Memory B cell (primary cell): ENCODE measurements around the gene MAPKAPK2.

Experiments used
- ATAC-seq: fragments of 150-1000 bp; cut with Tn5 transposase; 2 replicates; pipeline ENCODE4 v1.10.0; 2021; ENCODE audit warnings: low read depth, mild to moderate bottlenecking, moderate library complexity
- DNase-seq, 2 donors: peaks; one replicate each; pipeline ENCODE4 v3.0.0; 2022; ENCODE audit warnings: low spot score in 2 of 2
- H3K27ac Mint-ChIP-seq: one replicate; pipeline ENCODE4 v1.8.0; 2022; ENCODE audit warnings: mild to moderate bottlenecking, moderate library complexity, mixed read lengths
- H3K27me3 Mint-ChIP-seq: one replicate; pipeline ENCODE4 v1.8.0; 2022; ENCODE audit warnings: mixed read lengths
- H3K36me3 Mint-ChIP-seq: one replicate; pipeline ENCODE4 v1.8.0; 2022; ENCODE audit warnings: mild to moderate bottlenecking, mixed read lengths
- H3K4me1 Mint-ChIP-seq: one replicate; pipeline ENCODE4 v1.8.0; 2022; ENCODE audit warnings: mixed read lengths
- H3K4me3 Mint-ChIP-seq: one replicate; pipeline ENCODE4 v1.8.0; 2022; ENCODE audit warnings: mild to moderate bottlenecking, moderate library complexity, mixed read lengths
- H3K9me3 Mint-ChIP-seq: one replicate; pipeline ENCODE4 v1.8.0; 2022; ENCODE audit warnings: mixed read lengths

MAPKAPK2 gene

DNA sequence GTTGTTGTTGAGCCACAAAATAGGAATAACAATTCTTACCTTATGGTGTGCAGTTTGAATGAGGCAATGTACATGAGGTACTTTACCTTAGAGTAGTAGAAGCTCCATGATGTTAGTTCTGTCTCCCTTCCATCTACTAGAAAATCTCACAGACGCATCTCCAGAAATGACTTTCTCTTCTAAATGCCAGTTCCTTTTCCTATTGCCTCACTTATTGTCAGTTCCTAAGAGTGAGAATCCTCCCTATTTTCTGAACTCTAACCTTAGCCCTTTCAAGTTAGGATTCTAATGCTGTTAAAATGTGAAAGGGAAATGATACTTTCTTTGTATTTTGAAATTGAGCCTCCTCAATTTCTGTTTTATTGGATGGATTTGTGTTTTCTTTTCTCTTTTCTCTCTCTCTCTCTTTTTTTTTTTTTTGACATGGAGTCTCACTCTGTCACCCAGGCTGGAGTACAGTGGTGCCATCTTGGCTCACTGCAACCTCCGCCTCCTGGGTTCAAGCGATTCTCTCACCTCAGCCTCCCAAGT is 18.6 kb upstream of the MAPKAPK2 start:
- Mint-ChIP-seq H3K27me3 (peaks cover 14% of the 10 kb centered on the region), H3K27ac (no peak overlapping the region), H3K9me3 (no peaks in the 10 kb centered on the region), H3K4me1 (peaks cover 12% of the 10 kb centered on the region), H3K36me3 (no peaks in the 10 kb centered on the region), H3K4me3 (no peak overlapping the region)
- no peak for DNase-seq
- ATAC-seq = no peak

DNA sequence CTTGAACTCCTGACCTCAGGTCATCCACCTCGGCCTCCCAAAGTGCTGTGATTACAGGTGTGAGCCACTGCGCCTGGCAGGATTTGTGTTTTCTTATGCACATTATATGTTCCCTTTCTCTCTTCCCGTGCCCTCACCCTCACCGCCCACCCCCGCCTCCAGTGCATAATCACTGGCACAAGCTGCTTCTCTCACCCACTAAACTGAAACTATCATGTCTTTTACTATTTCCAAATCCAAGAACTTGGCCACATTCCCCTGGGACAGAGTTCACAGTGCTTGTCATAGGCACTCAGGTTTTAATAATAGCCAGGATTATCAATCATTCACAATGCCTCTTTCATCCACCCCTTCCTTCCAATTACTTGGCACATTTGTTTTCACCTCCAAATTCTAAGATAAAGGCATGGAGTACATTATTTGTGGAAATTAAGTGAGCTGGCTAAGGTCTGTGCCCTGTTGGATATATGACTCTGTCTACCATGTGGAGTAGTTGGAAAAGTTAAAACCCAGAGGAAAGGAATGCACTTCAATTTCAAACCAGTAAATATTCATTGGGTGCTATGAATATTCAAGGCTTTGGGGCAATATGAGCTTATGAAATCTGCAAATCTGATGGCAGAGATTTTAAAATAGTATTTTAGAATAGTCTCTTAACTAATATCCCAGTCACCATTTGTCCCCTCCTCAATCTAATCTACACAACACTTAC is 17.6 kb upstream of the MAPKAPK2 start:
- peaks cover 12% of the 10 kb centered on the region for H3K4me1 Mint-ChIP-seq
- no peak overlapping the region for H3K27ac Mint-ChIP-seq
- ATAC-seq (no peak), DNase-seq (no peak)
- no peaks in the 10 kb centered on the region for H3K36me3 Mint-ChIP-seq
- peaks cover 12% of the 10 kb centered on the region for H3K27me3 Mint-ChIP-seq
- H3K4me3 Mint-ChIP-seq = no peak overlapping the region
- H3K9me3 Mint-ChIP-seq = no peaks in the 10 kb centered on the region

DNA sequence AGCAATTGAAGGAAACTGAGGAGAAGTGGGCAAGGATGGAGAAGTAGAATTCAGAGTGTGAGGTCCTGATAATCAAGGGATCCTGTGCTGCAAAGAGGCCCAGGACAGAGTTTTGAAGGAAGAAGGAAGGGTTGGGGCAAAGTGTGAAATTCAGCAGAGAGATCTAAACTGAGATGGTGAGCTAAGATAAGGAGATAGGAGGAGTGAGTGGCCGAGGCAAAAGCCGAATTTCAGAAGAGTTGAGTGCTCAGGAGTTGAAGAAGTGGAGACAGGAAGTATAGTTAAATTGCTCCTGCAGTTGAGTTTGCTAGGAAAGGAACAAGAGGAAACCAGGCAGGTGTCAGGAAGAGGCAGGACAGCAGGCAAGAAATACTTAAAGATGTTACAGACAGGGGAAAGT is 16.4 kb upstream of the MAPKAPK2 start:
- DNase-seq (no peak), ATAC-seq (no peak)
- no peaks in the 10 kb centered on the region for H3K9me3 Mint-ChIP-seq
- H3K27ac Mint-ChIP-seq = no peak overlapping the region
- H3K36me3 Mint-ChIP-seq = no peaks in the 10 kb centered on the region
- H3K4me1 Mint-ChIP-seq = peaks cover 11% of the 10 kb centered on the region
- H3K27me3 Mint-ChIP-seq = peaks cover 9% of the 10 kb centered on the region
- H3K4me3 Mint-ChIP-seq = no peak overlapping the region

DNA sequence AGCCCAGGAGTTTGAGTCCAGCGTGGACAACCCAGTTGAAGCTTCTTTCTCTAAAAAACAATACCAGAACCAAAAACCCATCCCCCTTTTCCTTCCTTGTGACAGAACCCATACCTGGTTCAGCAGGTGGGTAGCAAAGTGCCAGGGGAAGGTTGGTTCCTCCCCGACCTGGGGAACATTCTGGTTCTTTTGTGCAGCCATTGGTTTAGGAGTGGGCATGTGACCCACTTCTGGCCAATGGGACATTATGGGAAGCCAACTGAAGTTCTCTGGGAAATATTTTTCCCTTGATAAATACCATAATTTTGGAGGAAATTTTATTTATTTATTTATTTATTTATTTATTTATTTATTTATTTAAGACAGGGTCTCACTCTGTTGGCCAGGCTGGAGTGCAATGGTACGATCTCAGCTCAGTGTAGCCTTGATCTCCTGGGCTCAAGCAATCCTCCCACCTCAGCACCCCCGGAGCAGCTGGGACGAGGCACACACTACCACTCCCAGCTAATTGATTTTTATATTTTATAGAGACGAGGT is 15.8 kb upstream of the MAPKAPK2 start:
- no peaks in the 10 kb centered on the region for H3K9me3 Mint-ChIP-seq
- H3K36me3 Mint-ChIP-seq = no peaks in the 10 kb centered on the region
- peaks cover 9% of the 10 kb centered on the region for H3K27me3 Mint-ChIP-seq
- H3K4me1 Mint-ChIP-seq = peaks cover 7% of the 10 kb centered on the region
- no peak overlapping the region for H3K4me3 Mint-ChIP-seq
- ATAC-seq (no peak), DNase-seq (no peak)
- H3K27ac Mint-ChIP-seq = no peak overlapping the region

GRCh38 chr1:206672011-206672688 is 12.6 kb upstream of the MAPKAPK2 start:
- Mint-ChIP-seq H3K27me3 (peaks cover 8% of the 10 kb centered on the region), H3K27ac (no peak overlapping the region), H3K4me1 (peaks cover 7% of the 10 kb centered on the region), H3K36me3 (no peaks in the 10 kb centered on the region), H3K9me3 (no peaks in the 10 kb centered on the region), H3K4me3 (no peak overlapping the region)
- DNase-seq (no peak), ATAC-seq (peak; percentile 27)

- peak; percentile 66 for ATAC-seq
- DNase-seq = no peak
- Mint-ChIP-seq H3K36me3 (no peaks in the 10 kb centered on the region), H3K9me3 (no peaks in the 10 kb centered on the region), H3K27ac (no peak overlapping the region), H3K27me3 (peaks cover 4% of the 10 kb centered on the region), H3K4me3 (no peak overlapping the region), H3K4me1 (peaks cover 7% of the 10 kb centered on the region)
Observed at GRCh38 chr1:206672844-206673758, 11.6 kb upstream of the MAPKAPK2 start.

DNA sequence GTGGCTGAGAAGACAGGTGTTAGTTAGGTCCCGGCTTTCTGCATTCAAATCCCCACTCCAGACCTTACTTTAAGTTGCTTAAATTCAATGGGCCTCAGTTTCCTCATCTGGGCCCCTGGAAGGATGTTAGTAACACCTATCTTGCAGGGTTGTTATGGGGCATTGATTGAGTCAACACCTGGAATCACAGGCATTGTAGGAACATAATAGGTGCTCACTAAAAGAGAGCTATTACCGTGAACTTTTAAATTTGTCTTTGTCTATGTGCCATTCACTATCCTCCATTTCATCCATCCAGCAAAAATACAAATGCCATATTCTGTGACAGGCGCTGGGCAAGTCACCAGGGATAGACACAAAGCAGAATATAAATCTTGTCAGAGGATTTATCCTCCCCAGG is 10.5 kb upstream of the MAPKAPK2 start:
- Mint-ChIP-seq H3K4me3 (no peak overlapping the region), H3K27ac (no peak overlapping the region), H3K9me3 (no peaks in the 10 kb centered on the region)

GRCh38 chr1:206674745-206675175 is 9.9 kb upstream of the MAPKAPK2 start:
- Mint-ChIP-seq H3K9me3 (no peaks in the 10 kb centered on the region), H3K4me1 (peaks cover 18% of the 10 kb centered on the region), H3K27ac (no peak overlapping the region), H3K36me3 (no peaks in the 10 kb centered on the region), H3K27me3 (no peaks in the 10 kb centered on the region), H3K4me3 (no peak overlapping the region)
- ATAC-seq (no peak), DNase-seq (no peak)

More for the DNA sequence above, 10.5 kb upstream of the MAPKAPK2 start:
- H3K36me3 Mint-ChIP-seq = no peaks in the 10 kb centered on the region
- ATAC-seq (no peak), DNase-seq (no peak)
- peaks cover 14% of the 10 kb centered on the region for H3K4me1 Mint-ChIP-seq
- H3K27me3 Mint-ChIP-seq = no peaks in the 10 kb centered on the region

GRCh38 chr1:206676499-206676898 is 8.2 kb upstream of the MAPKAPK2 start:
- H3K4me1 Mint-ChIP-seq = peaks cover 30% of the 10 kb centered on the region
- DNase-seq = no peak
- no peaks in the 10 kb centered on the region for H3K27me3 Mint-ChIP-seq
- no peak for ATAC-seq
- H3K9me3 Mint-ChIP-seq = no peaks in the 10 kb centered on the region
- no peak overlapping the region for H3K4me3 Mint-ChIP-seq
- H3K27ac Mint-ChIP-seq = no peak overlapping the region
- no peaks in the 10 kb centered on the region for H3K36me3 Mint-ChIP-seq

GRCh38 chr1:206678490-206678889 is 6.2 kb upstream of the MAPKAPK2 start:
- Mint-ChIP-seq H3K27ac (no peak overlapping the region), H3K4me1 (peaks cover 45% of the 10 kb centered on the region), H3K4me3 (no peak overlapping the region), H3K9me3 (no peaks in the 10 kb centered on the region), H3K27me3 (no peaks in the 10 kb centered on the region), H3K36me3 (no peaks in the 10 kb centered on the region)
- DNase-seq = no peak
- no peak for ATAC-seq

DNA sequence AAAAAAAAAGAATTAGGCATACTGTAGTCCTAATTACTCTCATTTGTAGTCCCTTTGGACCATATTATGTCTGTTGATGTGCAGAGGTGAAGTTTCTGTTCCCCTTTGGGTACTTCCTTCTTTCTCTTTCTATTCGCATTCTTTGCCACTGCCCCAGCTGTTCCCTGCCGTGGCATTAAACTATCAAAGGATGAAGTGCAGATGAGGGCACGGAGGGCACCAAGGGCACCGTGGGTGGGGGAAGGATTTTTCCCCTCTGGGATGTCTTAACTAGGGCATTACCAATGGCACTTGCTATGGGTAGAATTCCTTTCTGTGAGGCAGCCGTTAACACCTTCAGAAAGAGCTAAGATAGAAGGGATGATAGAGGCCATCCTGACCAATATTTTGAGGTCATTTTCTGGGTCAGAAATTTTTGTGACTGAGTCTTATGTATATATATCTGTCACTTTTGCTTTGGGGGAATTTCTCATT is 4.9 kb upstream of the MAPKAPK2 start:
- Mint-ChIP-seq H3K4me1 (peaks cover 49% of the 10 kb centered on the region), H3K9me3 (no peaks in the 10 kb centered on the region), H3K27ac (peak overlapping the region; percentile 21), H3K27me3 (no peaks in the 10 kb centered on the region), H3K36me3 (no peaks in the 10 kb centered on the region), H3K4me3 (peak overlapping the region; percentile 72)
- DNase-seq (peak; percentile 47 to 68), ATAC-seq (peak; percentile 97)

GRCh38 chr1:206680279-206680678 is 4.4 kb upstream of the MAPKAPK2 start:
- H3K9me3 Mint-ChIP-seq = no peaks in the 10 kb centered on the region
- H3K4me1 Mint-ChIP-seq = peaks cover 49% of the 10 kb centered on the region
- H3K27ac Mint-ChIP-seq = peak overlapping the region; percentile 21
- no peaks in the 10 kb centered on the region for H3K27me3 Mint-ChIP-seq
- H3K36me3 Mint-ChIP-seq = no peaks in the 10 kb centered on the region
- no peak for DNase-seq
- ATAC-seq = no peak
- no peak overlapping the region for H3K4me3 Mint-ChIP-seq

GRCh38 chr1:206681359-206681758 is 3.3 kb upstream of the MAPKAPK2 start:
- ATAC-seq = no peak
- peaks cover 51% of the 10 kb centered on the region for H3K4me1 Mint-ChIP-seq
- no peaks in the 10 kb centered on the region for H3K27me3 Mint-ChIP-seq
- H3K9me3 Mint-ChIP-seq = no peaks in the 10 kb centered on the region
- DNase-seq = no peak
- no peaks in the 10 kb centered on the region for H3K36me3 Mint-ChIP-seq
- no peak overlapping the region for H3K4me3 Mint-ChIP-seq
- no peak overlapping the region for H3K27ac Mint-ChIP-seq
